ENCODE measurements around the gene SMCO2.

Gene SMCO2

GRCh38 chr12:27486961-27487360 is 40.4 kb downstream of the SMCO2 start:
- in situ Hi-C loops (cut with HindIII; ENCODE audit: low sequenced_read_pairs): no loop called here
- no peak for DNase-seq (ENCODE audit: low read depth)
- H3K4me3 ChIP-seq (ENCODE audit: low read depth, low read length): no peak overlapping the region
- no peak for TF ChIP-seq CTCF (IDR thresholded peaks at IDR 0.05; ENCODE audit: low read depth, low read length, missing control alignments)

GRCh38 chr12:27488479-27488878 is 41.9 kb downstream of the SMCO2 start:
- in situ Hi-C loops (cut with HindIII; ENCODE audit: low sequenced_read_pairs): no loop called here
- no peak for DNase-seq (ENCODE audit: low read depth)
- TF ChIP-seq CTCF (IDR thresholded peaks at IDR 0.05; ENCODE audit: low read depth, low read length, missing control alignments): no peak
- H3K4me3 ChIP-seq (ENCODE audit: low read depth, low read length): no peak overlapping the region

- in situ Hi-C loops (cut with HindIII; ENCODE audit: low sequenced_read_pairs): loop anchor here (10.0 kb wide), 1 partner anchor 56 kb away; no protein-coding TSS in a partner anchor
- no peak for TF ChIP-seq CTCF (IDR thresholded peaks at IDR 0.05; ENCODE audit: low read depth, low read length, missing control alignments)
- no peak overlapping the region for H3K4me3 ChIP-seq (ENCODE audit: low read depth, low read length)
- DNase-seq (ENCODE audit: low read depth): no peak
Measured at GRCh38 chr12:27491226-27491625, 44.7 kb downstream of the SMCO2 start.

GRCh38 chr12:27493260-27493940 is 46.9 kb downstream of the SMCO2 start:
- no peak for DNase-seq (ENCODE audit: low read depth)
- no peak overlapping the region for H3K4me3 ChIP-seq (ENCODE audit: low read depth, low read length)
- TF ChIP-seq CTCF (IDR thresholded peaks at IDR 0.05; ENCODE audit: low read depth, low read length, missing control alignments): no peak
- in situ Hi-C loops (cut with HindIII; ENCODE audit: low sequenced_read_pairs): loop anchor here (10.0 kb wide), 1 partner anchor 59 kb away; no protein-coding TSS in a partner anchor

GRCh38 chr12:27497446-27497845 is 50.9 kb downstream of the SMCO2 start:
- H3K4me3 ChIP-seq (ENCODE audit: low read depth, low read length): no peak overlapping the region
- no peak for TF ChIP-seq CTCF (IDR thresholded peaks at IDR 0.05; ENCODE audit: low read depth, low read length, missing control alignments)
- in situ Hi-C loops (cut with HindIII; ENCODE audit: low sequenced_read_pairs): loop anchor here (10.0 kb wide), 1 partner anchor 63 kb away; no protein-coding TSS in a partner anchor
- no peak for DNase-seq (ENCODE audit: low read depth)

- DNase-seq (ENCODE audit: low read depth): no peak
- no peak overlapping the region for H3K4me3 ChIP-seq (ENCODE audit: low read depth, low read length)
- no peak for TF ChIP-seq CTCF (IDR thresholded peaks at IDR 0.05; ENCODE audit: low read depth, low read length, missing control alignments)
- in situ Hi-C loops (cut with HindIII; ENCODE audit: low sequenced_read_pairs): loop anchor here (10.0 kb wide), 1 partner anchor 63 kb away; no protein-coding TSS in a partner anchor
Measured at GRCh38 chr12:27498149-27498548, 51.6 kb downstream of the SMCO2 start.
